Measurements from ENCODE around the gene PARVA.

Gene PARVA

DNA sequence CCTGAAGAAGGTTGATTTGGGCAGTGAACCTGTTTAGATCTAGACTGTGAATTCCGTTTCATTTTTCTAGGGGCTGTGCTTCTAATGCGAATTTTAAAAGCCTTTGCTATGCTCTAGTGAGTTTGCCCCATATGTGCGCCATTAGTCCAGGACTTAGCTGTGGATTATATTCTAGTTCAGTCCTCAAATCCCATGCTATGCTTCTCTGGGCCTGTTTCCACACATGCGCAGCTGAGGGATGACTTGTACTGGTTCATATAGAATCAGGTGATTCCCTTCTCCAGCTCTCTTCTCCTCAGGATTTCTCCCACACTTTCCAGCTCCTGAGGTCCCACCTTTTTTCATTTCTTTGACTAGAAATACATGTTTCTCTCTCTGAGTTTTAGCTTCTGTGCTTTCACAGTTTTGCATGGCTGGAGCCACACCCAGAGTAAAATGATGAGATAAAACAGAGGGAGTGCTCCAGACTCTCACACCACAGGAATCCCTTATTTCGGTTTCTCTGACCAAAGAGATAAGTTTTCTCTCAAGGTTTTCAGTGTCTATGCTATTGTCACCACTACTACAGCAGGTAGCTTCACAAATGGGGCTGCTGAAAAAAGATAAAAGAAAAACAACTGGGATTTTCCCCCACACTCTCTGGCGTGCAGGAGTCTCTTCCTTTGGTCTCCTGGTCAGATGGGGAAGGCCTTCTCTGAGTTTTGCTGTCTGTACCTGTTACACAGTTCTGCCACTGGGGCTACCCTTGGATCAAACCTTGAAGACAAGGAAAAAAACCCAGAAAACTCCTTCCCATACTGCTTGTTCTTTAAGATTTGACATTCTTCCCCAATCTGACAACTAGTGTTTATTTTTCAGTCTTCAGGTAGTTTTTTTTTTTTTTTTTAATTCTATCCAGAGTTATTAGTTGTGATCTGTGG, 200.6 kb downstream of the PARVA start:
- H3K9ac ChIP-seq (ENCODE audit: low read depth in 1 of 2, low read length in 2 of 2) = no peak overlapping the region
- H3K4me1 ChIP-seq (ENCODE audit: control insufficient read depth in 2 of 2, insufficient read depth in 2 of 2, low read length in 2 of 2) = no peaks in the 10 kb centered on the region
- no peaks in the 10 kb centered on the region for H3K9me3 ChIP-seq (ENCODE audit: control insufficient read depth in 2 of 2, low read length in 2 of 2)
- H3K36me3 ChIP-seq (ENCODE audit: control insufficient read depth in 2 of 2, insufficient read depth in 2 of 2, low read length in 2 of 2) = no peaks in the 10 kb centered on the region
- H3K4me3 ChIP-seq (ENCODE audit: low read length in 2 of 2) = no peak overlapping the region
- no peaks in the 10 kb centered on the region for H3K27me3 ChIP-seq (ENCODE audit: control insufficient read depth in 2 of 2, insufficient read depth in 2 of 2, low read length in 2 of 2)
- H3K27ac ChIP-seq (ENCODE audit: low read depth in 2 of 2, low read length in 2 of 2) = no peak overlapping the region

DNA sequence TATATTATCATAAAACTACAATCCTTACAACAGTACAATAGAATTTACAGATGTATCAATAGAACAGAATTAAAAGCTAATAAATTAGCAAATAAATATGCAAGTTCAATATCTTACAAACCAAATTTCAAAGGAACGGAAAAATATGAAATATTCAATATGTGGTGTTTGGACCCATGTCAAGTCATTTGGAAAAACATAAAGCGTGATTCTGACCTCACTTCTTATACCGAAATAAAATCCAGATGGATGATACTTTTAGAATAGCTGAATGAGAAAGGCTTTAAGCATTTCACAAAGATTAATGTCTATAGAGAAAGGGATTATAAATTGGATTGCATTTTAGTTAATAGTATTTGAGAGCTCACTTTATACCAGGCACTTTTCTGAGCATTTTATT, 204.0 kb downstream of the PARVA start:
- no peaks in the 10 kb centered on the region for H3K27me3 ChIP-seq (ENCODE audit: control insufficient read depth in 2 of 2, insufficient read depth in 2 of 2, low read length in 2 of 2)
- no peaks in the 10 kb centered on the region for H3K36me3 ChIP-seq (ENCODE audit: control insufficient read depth in 2 of 2, insufficient read depth in 2 of 2, low read length in 2 of 2)
- no peaks in the 10 kb centered on the region for H3K4me1 ChIP-seq (ENCODE audit: control insufficient read depth in 2 of 2, insufficient read depth in 2 of 2, low read length in 2 of 2)
- no peak overlapping the region for H3K9ac ChIP-seq (ENCODE audit: low read depth in 1 of 2, low read length in 2 of 2)
- no peak overlapping the region for H3K27ac ChIP-seq (ENCODE audit: low read depth in 2 of 2, low read length in 2 of 2)
- no peaks in the 10 kb centered on the region for H3K9me3 ChIP-seq (ENCODE audit: control insufficient read depth in 2 of 2, low read length in 2 of 2)
- no peak overlapping the region for H3K4me3 ChIP-seq (ENCODE audit: low read length in 2 of 2)

GRCh38 chr11:12581923-12582322, 204.6 kb downstream of the PARVA start:
- no peaks in the 10 kb centered on the region for H3K36me3 ChIP-seq (ENCODE audit: control insufficient read depth in 2 of 2, insufficient read depth in 2 of 2, low read length in 2 of 2)
- no peak overlapping the region for H3K27ac ChIP-seq (ENCODE audit: low read depth in 2 of 2, low read length in 2 of 2)
- H3K9me3 ChIP-seq (ENCODE audit: control insufficient read depth in 2 of 2, low read length in 2 of 2) = no peaks in the 10 kb centered on the region
- H3K4me3 ChIP-seq (ENCODE audit: low read length in 2 of 2) = no peak overlapping the region
- H3K27me3 ChIP-seq (ENCODE audit: control insufficient read depth in 2 of 2, insufficient read depth in 2 of 2, low read length in 2 of 2) = no peaks in the 10 kb centered on the region
- no peaks in the 10 kb centered on the region for H3K4me1 ChIP-seq (ENCODE audit: control insufficient read depth in 2 of 2, insufficient read depth in 2 of 2, low read length in 2 of 2)
- H3K9ac ChIP-seq (ENCODE audit: low read depth in 1 of 2, low read length in 2 of 2) = no peak overlapping the region
